ENCODE data around the gene PGPEP1.

- TF ChIP-seq POLR2A (IDR thresholded peaks at IDR 0.05; ENCODE audit: low read depth, low read length) (no peak), POLR2AphosphoS5 (IDR thresholded peaks at IDR 0.05; ENCODE audit: low read depth, low read length) (no peak), TAF1 (IDR thresholded peaks at IDR 0.05; ENCODE audit: borderline replicate concordance, low read depth, low read length) (no peak)
These were observed 77.7 kb downstream of the PGPEP1 start for GRCh38 chr19:18418029-18418482.

All from GM12892 (cell line).